Measurements from ENCODE around the gene CCDC102B.

DNA sequence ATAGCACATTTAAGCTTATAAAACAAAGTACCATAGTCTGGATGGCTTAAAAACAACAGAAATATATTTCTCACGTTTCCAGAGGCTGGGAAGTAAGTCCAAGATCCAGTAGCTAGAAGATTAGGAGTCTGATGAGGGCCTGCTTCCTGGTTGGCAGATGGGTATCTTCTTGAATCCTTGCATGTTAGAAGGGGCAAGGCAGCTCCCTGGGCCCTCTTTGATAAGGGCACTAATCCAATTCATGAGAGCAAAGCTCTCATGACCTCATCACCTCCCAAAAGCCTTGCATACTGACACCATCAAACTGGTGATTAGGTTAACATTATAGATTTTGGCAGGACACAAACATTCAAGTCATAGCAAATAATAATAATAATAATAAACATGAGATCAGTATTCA, 146.4 kb downstream of the CCDC102B start:
- no peak for TF ChIP-seq POLR2A (IDR thresholded peaks at IDR 0.05)
- TF ChIP-seq, protein P1, sequence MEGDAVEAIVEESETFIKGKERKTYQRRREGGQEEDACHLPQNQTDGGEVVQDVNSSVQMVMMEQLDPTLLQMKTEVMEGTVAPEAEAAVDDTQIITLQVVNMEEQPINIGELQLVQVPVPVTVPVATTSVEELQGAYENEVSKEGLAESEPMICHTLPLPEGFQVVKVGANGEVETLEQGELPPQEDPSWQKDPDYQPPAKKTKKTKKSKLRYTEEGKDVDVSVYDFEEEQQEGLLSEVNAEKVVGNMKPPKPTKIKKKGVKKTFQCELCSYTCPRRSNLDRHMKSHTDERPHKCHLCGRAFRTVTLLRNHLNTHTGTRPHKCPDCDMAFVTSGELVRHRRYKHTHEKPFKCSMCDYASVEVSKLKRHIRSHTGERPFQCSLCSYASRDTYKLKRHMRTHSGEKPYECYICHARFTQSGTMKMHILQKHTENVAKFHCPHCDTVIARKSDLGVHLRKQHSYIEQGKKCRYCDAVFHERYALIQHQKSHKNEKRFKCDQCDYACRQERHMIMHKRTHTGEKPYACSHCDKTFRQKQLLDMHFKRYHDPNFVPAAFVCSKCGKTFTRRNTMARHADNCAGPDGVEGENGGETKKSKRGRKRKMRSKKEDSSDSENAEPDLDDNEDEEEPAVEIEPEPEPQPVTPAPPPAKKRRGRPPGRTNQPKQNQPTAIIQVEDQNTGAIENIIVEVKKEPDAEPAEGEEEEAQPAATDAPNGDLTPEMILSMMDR (IDR thresholded peaks at IDR 0.05) = no peak

Measured in ovary (tissue), 3 donors.